HepG2 (cell line): ENCODE results near the gene PCDH12. TPM values are rescaled to one million over a fixed set of nuclear protein-coding genes. Genes with fewer than 3 reads are reported as not detected.
A peak's percentile ranks its signal among the peaks of the same experiment; 100 is the strongest.

Experiments
- FOSL2 ChIP-seq: sonication (generic); formaldehyde crosslinking; IDR thresholded peaks from 2 replicates; pipeline ENCODE4 v1.4.0; 2020; ENCODE audit warnings: missing genetic modification reagents
- NFKB2 ChIP-seq: sonication (generic); formaldehyde crosslinking; IDR thresholded peaks from 2 replicates; pipeline ENCODE4 v1.4.0; 2020; ENCODE audit warnings: missing genetic modification reagents, borderline replicate concordance
- RBAK ChIP-seq: sonication (generic); formaldehyde crosslinking; IDR thresholded peaks from 2 replicates; pipeline ENCODE4 v1.5.1; 2020; ENCODE audit warnings: mild to moderate bottlenecking, missing genetic modification reagents
- SETDB1 ChIP-seq: sonication (generic); formaldehyde crosslinking; IDR thresholded peaks from 2 replicates; pipeline ENCODE4 v1.5.1; 2020; ENCODE audit warnings: missing genetic modification reagents, mild to moderate bottlenecking, borderline replicate concordance
- ZNF10 ChIP-seq: sonication (generic); formaldehyde crosslinking; IDR thresholded peaks from 2 replicates; pipeline ENCODE4 v1.4.0; 2020; ENCODE audit warnings: mild to moderate bottlenecking, low read depth, missing genetic modification reagents, borderline replicate concordance
- ZNF207 ChIP-seq: fragments of 450-650 bp; IDR thresholded peaks from 2 replicates; pipeline ENCODE4 v1.6.1; 2016; ENCODE audit warnings: antibody characterized with exemption, borderline replicate concordance
- ZNF264 ChIP-seq: sonication (generic); formaldehyde crosslinking; IDR thresholded peaks from 2 replicates; pipeline ENCODE4 v1.4.0; 2020; ENCODE audit warnings: missing genetic modification reagents
- ZNF383 ChIP-seq: sonication (generic); formaldehyde crosslinking; IDR thresholded peaks from 2 replicates; pipeline ENCODE4 v1.4.0; 2020; ENCODE audit warnings: missing genetic modification reagents, mild to moderate bottlenecking, borderline replicate concordance
- polyA plus RNA-seq, 8 experiments: library from polyadenylated mRNA; depleted of rRNA in 3 of 8; stranded (reverse) in 7 of 8; unstranded in 1 of 8; fragments of >200 nt; fragmentation: Illumina TruSeq in 4 of 8; extraction: Trizol in 4 of 8; gene quantifications; 2 replicates each; pipeline versions ENCODE4 v1.2.1 to v1.2.3, GENCODE V29; 2011 to 2016; ENCODE audit warnings: low read depth in 4 of 8, missing spikeins in 1 of 8, mixed read lengths in 1 of 8; ENCODE audit not compliant: insufficient read depth in 1 of 8
- total RNA-seq, 5 experiments: library from RNA; depleted of rRNA; stranded (reverse); fragments of >200 nt; fragmentation: Illumina TruSeq; extraction: Trizol; gene quantifications; 2 replicates each; pipeline ENCODE4 v1.2.3, GENCODE V29; 2016; ENCODE audit warnings: low read depth in 1 of 5
- TF ChIP-seq, protein P1 (sequence below): sonication (generic); formaldehyde crosslinking; IDR thresholded peaks from 2 replicates; pipeline ENCODE4 v1.5.1; 2020; ENCODE audit warnings: missing genetic modification reagents, mild to moderate bottlenecking, borderline replicate concordance
- TF ChIP-seq, protein P2 (sequence below): sonication (generic); formaldehyde crosslinking; IDR thresholded peaks from 2 replicates; pipeline ENCODE4 v1.4.0; 2020; ENCODE audit warnings: missing genetic modification reagents
- TF ChIP-seq, protein P3 (sequence below): sonication (generic); formaldehyde crosslinking; IDR thresholded peaks from 2 replicates; pipeline ENCODE4 v1.4.0; 2020; ENCODE audit warnings: missing genetic modification reagents
- TF ChIP-seq, protein P4 (sequence below): sonication (generic); formaldehyde crosslinking; IDR thresholded peaks from 2 replicates; pipeline ENCODE4 v1.4.0; 2020; ENCODE audit warnings: missing genetic modification reagents; ENCODE audit errors: not compliant biosample characterization
- TF ChIP-seq, protein P5 (sequence below): sonication (generic); formaldehyde crosslinking; IDR thresholded peaks from 2 replicates; pipeline ENCODE4 v1.5.1; 2020; ENCODE audit warnings: missing genetic modification reagents, mild to moderate bottlenecking, borderline replicate concordance
- TF ChIP-seq, protein P6 (sequence below): sonication (generic); formaldehyde crosslinking; IDR thresholded peaks from 2 replicates; pipeline ENCODE4 v1.5.1; 2020; ENCODE audit warnings: mild to moderate bottlenecking, missing genetic modification reagents

PCDH12 gene
- total and polyA plus RNA-seq, 2 of the 13 experiments (the other 11 are each of a cell fraction or from before 2014, with no cell fraction given), result not detected

DNA sequence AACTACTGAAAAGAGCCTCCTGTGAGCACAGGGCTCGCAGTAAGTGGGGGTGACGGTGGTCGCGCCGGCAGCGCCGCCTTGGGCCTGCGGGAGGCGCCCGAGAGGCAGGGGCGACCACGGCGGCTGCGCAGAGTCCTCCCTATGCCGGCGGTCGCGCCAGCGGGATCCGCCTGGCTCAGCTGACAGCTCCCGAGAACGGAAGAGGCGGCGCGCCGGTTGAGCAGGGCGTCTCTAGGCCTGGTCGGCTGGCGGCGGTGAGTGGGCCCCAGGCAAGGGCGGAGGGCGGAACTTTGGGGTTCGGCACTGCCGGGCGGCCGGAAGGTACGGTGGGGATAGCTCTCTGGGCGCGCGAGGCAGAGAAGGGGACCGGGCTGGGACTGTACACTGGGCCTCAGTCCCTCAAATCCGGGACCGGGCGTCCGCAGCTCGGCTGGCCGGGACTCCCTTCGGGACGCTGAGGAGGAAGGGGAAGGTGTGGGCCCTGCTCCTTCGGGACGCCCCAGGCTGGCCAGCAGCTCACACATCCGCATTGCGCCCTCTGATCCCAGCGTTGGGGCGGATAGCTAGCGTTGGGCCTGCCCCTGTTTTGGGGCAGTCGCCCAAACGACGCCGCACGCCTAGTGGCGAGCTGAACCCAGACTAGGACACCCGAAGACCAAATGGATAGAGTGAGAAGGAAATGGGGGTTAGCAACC, 11.1 kb upstream of the PCDH12 start, which contains the start of gene RNF14 (continued):
- TF ChIP-seq, protein P1, sequence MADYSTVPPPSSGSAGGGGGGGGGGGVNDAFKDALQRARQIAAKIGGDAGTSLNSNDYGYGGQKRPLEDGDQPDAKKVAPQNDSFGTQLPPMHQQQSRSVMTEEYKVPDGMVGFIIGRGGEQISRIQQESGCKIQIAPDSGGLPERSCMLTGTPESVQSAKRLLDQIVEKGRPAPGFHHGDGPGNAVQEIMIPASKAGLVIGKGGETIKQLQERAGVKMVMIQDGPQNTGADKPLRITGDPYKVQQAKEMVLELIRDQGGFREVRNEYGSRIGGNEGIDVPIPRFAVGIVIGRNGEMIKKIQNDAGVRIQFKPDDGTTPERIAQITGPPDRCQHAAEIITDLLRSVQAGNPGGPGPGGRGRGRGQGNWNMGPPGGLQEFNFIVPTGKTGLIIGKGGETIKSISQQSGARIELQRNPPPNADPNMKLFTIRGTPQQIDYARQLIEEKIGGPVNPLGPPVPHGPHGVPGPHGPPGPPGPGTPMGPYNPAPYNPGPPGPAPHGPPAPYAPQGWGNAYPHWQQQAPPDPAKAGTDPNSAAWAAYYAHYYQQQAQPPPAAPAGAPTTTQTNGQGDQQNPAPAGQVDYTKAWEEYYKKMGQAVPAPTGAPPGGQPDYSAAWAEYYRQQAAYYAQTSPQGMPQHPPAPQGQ (CRISPR knock-in tag), result no peak
- TF ChIP-seq NFKB2 (CRISPR knock-in tag) (peak; percentile 96; the same call in 1 of the 2 replicates), ZNF207 (no peak), ZNF383 (CRISPR knock-in tag) (0 out of 2 replicates have a peak, but pooled peaks have one; percentile 79), FOSL2 (peak; percentile 41), SETDB1 (CRISPR knock-in tag) (no peak), ZNF264 (CRISPR knock-in tag) (0 out of 2 replicates have a peak, but pooled peaks have one; percentile 79), ZNF10 (CRISPR knock-in tag) (no peak), RBAK (CRISPR knock-in tag) (no peak)
- TF ChIP-seq, protein P2, sequence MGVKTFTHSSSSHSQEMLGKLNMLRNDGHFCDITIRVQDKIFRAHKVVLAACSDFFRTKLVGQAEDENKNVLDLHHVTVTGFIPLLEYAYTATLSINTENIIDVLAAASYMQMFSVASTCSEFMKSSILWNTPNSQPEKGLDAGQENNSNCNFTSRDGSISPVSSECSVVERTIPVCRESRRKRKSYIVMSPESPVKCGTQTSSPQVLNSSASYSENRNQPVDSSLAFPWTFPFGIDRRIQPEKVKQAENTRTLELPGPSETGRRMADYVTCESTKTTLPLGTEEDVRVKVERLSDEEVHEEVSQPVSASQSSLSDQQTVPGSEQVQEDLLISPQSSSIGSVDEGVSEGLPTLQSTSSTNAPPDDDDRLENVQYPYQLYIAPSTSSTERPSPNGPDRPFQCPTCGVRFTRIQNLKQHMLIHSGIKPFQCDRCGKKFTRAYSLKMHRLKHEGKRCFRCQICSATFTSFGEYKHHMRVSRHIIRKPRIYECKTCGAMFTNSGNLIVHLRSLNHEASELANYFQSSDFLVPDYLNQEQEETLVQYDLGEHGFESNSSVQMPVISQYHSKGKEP (CRISPR knock-in tag), result no peak; the same call in 1 of the 2 replicates
- TF ChIP-seq, protein P3, sequence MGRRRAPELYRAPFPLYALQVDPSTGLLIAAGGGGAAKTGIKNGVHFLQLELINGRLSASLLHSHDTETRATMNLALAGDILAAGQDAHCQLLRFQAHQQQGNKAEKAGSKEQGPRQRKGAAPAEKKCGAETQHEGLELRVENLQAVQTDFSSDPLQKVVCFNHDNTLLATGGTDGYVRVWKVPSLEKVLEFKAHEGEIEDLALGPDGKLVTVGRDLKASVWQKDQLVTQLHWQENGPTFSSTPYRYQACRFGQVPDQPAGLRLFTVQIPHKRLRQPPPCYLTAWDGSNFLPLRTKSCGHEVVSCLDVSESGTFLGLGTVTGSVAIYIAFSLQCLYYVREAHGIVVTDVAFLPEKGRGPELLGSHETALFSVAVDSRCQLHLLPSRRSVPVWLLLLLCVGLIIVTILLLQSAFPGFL (CRISPR knock-in tag), result no peak
- TF ChIP-seq, protein P4, sequence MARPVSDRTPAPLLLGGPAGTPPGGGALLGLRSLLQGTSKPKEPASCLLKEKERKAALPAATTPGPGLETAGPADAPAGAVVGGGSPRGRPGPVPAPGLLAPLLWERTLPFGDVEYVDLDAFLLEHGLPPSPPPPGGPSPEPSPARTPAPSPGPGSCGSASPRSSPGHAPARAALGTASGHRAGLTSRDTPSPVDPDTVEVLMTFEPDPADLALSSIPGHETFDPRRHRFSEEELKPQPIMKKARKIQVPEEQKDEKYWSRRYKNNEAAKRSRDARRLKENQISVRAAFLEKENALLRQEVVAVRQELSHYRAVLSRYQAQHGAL (CRISPR knock-in tag), result peak; percentile 24
- TF ChIP-seq, protein P5, sequence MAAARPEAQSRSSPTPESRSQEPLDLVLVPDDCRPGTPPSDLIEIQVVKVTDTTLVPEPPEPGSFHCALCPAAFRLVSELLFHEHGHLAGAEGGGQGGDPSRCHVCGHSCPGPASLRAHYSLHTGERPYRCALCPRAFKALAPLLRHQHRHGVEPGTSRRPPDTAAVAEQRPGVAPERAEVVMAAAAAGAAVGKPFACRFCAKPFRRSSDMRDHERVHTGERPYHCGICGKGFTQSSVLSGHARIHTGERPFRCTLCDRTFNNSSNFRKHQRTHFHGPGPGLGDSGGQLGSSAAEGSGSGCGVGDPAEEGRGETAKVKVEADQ (CRISPR knock-in tag), result peak; percentile 63; the same call in 1 of the 2 replicates
- TF ChIP-seq, protein P6, sequence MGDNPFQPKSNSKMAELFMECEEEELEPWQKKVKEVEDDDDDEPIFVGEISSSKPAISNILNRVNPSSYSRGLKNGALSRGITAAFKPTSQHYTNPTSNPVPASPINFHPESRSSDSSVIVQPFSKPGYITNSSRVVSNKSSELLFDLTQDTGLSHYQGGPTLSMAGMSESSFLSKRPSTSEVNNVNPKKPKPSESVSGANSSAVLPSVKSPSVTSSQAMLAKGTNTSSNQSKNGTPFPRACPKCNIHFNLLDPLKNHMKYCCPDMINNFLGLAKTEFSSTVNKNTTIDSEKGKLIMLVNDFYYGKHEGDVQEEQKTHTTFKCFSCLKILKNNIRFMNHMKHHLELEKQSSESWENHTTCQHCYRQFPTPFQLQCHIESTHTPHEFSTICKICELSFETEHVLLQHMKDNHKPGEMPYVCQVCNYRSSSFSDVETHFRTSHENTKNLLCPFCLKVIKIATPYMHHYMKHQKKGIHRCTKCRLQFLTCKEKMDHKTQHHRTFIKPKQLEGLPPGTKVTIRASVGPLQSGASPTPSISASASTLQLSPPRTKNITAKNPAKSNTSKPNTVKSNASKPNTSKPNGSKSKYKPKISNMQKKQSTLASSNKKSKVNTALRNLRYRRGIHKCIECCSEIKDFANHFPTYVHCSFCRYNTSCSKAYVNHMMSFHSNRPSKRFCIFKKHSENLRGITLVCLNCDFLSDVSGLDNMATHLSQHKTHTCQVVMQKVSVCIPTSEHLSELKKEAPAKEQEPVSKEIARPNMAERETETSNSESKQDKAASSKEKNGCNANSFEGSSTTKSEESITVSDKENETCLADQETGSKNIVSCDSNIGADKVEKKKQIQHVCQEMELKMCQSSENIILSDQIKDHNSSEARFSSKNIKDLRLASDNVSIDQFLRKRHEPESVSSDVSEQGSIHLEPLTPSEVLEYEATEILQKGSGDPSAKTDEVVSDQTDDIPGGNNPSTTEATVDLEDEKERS (CRISPR knock-in tag), result no peak
